ENCODE results near the gene AGAP1.

GRCh38 chr2:235556901-235557300 lies 63.1 kb downstream of the AGAP1 start:
- TF ChIP-seq, protein P1, sequence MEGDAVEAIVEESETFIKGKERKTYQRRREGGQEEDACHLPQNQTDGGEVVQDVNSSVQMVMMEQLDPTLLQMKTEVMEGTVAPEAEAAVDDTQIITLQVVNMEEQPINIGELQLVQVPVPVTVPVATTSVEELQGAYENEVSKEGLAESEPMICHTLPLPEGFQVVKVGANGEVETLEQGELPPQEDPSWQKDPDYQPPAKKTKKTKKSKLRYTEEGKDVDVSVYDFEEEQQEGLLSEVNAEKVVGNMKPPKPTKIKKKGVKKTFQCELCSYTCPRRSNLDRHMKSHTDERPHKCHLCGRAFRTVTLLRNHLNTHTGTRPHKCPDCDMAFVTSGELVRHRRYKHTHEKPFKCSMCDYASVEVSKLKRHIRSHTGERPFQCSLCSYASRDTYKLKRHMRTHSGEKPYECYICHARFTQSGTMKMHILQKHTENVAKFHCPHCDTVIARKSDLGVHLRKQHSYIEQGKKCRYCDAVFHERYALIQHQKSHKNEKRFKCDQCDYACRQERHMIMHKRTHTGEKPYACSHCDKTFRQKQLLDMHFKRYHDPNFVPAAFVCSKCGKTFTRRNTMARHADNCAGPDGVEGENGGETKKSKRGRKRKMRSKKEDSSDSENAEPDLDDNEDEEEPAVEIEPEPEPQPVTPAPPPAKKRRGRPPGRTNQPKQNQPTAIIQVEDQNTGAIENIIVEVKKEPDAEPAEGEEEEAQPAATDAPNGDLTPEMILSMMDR (IDR thresholded peaks at IDR 0.05; ENCODE audit: extremely low read depth in 1 of 2, insufficient read depth in 1 of 2, low read depth in 1 of 2, low read length in 2 of 2) = no peak
- TF ChIP-seq EZH2 (IDR thresholded peaks at IDR 0.05; ENCODE audit: borderline replicate concordance, low read depth, low read length, severe bottlenecking) = no peak

Data from endothelial cell of umbilical vein (primary cell).